Uterus (tissue), 4 donors: ENCODE data around the gene TARDBP. TPM values are rescaled to one million over a fixed set of nuclear protein-coding genes. Genes with fewer than 3 reads are reported as not detected.

ENCODE experiments used
- DNase-seq, 2 donors: peaks; one replicate each; pipeline ENCODE4 v3.0.0-alpha.2; 2019 to 2020
- H3K27ac ChIP-seq, 2 donors: fragments of 200-600 bp; sonication (generic); 1 replicate in 1 of 2; 2 replicates in 1 of 2; pipeline ENCODE4 v1.5.1; 2016 to 2018
- H3K27me3 ChIP-seq, 2 donors: fragments of 200-600 bp; sonication (generic); one replicate each; pipeline ENCODE4 v1.5.1; 2018 to 2019; ENCODE audit warnings: control low read depth in 1 of 2
- H3K36me3 ChIP-seq, 2 donors: fragments of 200-600 bp; sonication (generic); one replicate each; pipeline ENCODE4 v1.5.1; 2019; ENCODE audit warnings: control low read depth in 1 of 2
- H3K4me1 ChIP-seq, 2 donors: fragments of 200-600 bp; sonication (generic); one replicate each; pipeline ENCODE4 v1.5.1; 2018 to 2019; ENCODE audit warnings: control low read depth in 1 of 2
- H3K4me3 ChIP-seq, 2 donors: fragments of 200-600 bp; sonication (generic); 1 replicate in 1 of 2; 2 replicates in 1 of 2; pipeline ENCODE4 v1.5.1; 2018 to 2019; ENCODE audit warnings: mild to moderate bottlenecking in 1 of 2
- H3K9me3 ChIP-seq, 2 donors: fragments of 200-600 bp; sonication (generic); one replicate each; pipeline ENCODE4 v1.5.1; 2019; ENCODE audit warnings: control low read depth in 1 of 2
- CTCF ChIP-seq, 4 experiments: fragments of 200-600 bp in 2 of 4; fragments of 450-650 bp in 2 of 4; sonication (generic) in 2 of 4; IDR thresholded peaks; one replicate each; pipeline ENCODE4 v1.5.1; 2016 to 2019; ENCODE audit warnings: antibody characterized with exemption in 4 of 4, mild to moderate bottlenecking in 2 of 4, moderate library complexity in 1 of 4
- POLR2A ChIP-seq, 2 donors: fragments of 450-650 bp; IDR thresholded peaks; one replicate each; pipeline ENCODE4 v1.6.1; 2016; ENCODE audit warnings: antibody characterized with exemption in 2 of 2, mild to moderate bottlenecking in 1 of 2, moderate library complexity in 1 of 2
- intact Hi-C: fragments of 100-400 bp; cut with DNase I; formaldehyde crosslinking; loops from one replicate; pipeline ENCODE4 v1.15.1; 2023; ENCODE audit warnings: low total_unique reads
- total RNA-seq, 4 donors: library from RNA; depleted of rRNA in 3 of 4; stranded (reverse); fragments of >200 nt in 3 of 4; gene quantifications; one replicate each; pipeline versions ENCODE4 v1.1.0 to v1.2.4, GENCODE V29; 2014 to 2023
- donor health status: DM: yes; HTN: yes; CAD: no.

The TARDBP gene
- total RNA-seq, 4 donors from 2014 or later = 176 to 617 (median 207) TPM

- no peaks in the 10 kb centered on the region for H3K27me3 ChIP-seq
- no peak overlapping the region for H3K27ac ChIP-seq
- H3K4me3 ChIP-seq = no peak overlapping the region
- TF ChIP-seq CTCF (IDR thresholded peaks at IDR 0.05) (no peak), POLR2A (IDR thresholded peaks at IDR 0.05) (no peak)
- no peak for DNase-seq
- intact Hi-C loops = no loop called here
- H3K36me3 ChIP-seq = no peaks in the 10 kb centered on the region
- H3K4me1 ChIP-seq = peaks cover 0 to 4% of the 10 kb centered on the region in 2 donors
- H3K9me3 ChIP-seq = no peaks in the 10 kb centered on the region
These were observed 7.5 kb downstream of the TARDBP start for GRCh38 chr1:11019971-11020370.

GRCh38 chr1:11023201-11023600, 10.7 kb downstream of the TARDBP start:
- TF ChIP-seq CTCF (IDR thresholded peaks at IDR 0.05) = no peak
- TF ChIP-seq POLR2A (IDR thresholded peaks at IDR 0.05) = no peak
- intact Hi-C loops = no loop called here
- H3K36me3 ChIP-seq = no peaks in the 10 kb centered on the region

GRCh38 chr1:11024154-11024873, 11.9 kb downstream of the TARDBP start:
- intact Hi-C loops = no loop called here
- Histone ChIP-seq H3K9me3 (no peaks in the 10 kb centered on the region), H3K27me3 (no peaks in the 10 kb centered on the region), H3K4me1 (no peaks in the 10 kb centered on the region), H3K4me3 (no peak overlapping the region), H3K27ac (no peak overlapping the region), H3K36me3 (no peaks in the 10 kb centered on the region)
- no peak for TF ChIP-seq POLR2A (IDR thresholded peaks at IDR 0.05)
- no peak for TF ChIP-seq CTCF (IDR thresholded peaks at IDR 0.05)
- DNase-seq = no peak

More at GRCh38 chr1:11023201-11023600, 10.7 kb downstream of the TARDBP start:
- Histone ChIP-seq H3K4me3 (no peak overlapping the region), H3K4me1 (no peaks in the 10 kb centered on the region), H3K27ac (no peak overlapping the region), H3K27me3 (no peaks in the 10 kb centered on the region), H3K9me3 (no peaks in the 10 kb centered on the region)
- DNase-seq = no peak

DNA sequence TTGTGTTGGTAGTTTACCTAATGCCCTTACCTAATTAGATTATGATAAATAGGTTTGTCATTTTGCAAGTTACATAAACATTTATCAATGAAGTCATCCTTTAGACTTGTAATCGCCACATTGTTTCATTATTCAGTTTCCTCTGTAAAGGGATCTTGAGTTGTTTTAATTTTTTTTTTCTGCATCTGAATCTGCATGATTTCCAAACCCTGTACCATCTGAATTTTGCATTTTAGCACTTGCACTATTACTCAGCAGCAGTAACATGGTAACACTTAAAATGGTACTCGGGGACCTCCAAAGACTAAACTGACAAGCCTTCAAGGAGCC, 12.4 kb downstream of the TARDBP start:
- no peaks in the 10 kb centered on the region for H3K4me1 ChIP-seq
- DNase-seq = no peak
- H3K4me3 ChIP-seq = no peak overlapping the region
- intact Hi-C loops = no loop called here
- no peaks in the 10 kb centered on the region for H3K9me3 ChIP-seq
- no peaks in the 10 kb centered on the region for H3K36me3 ChIP-seq
- no peak overlapping the region for H3K27ac ChIP-seq
- no peaks in the 10 kb centered on the region for H3K27me3 ChIP-seq
- TF ChIP-seq POLR2A (IDR thresholded peaks at IDR 0.05) (no peak), CTCF (IDR thresholded peaks at IDR 0.05) (no peak)

DNA sequence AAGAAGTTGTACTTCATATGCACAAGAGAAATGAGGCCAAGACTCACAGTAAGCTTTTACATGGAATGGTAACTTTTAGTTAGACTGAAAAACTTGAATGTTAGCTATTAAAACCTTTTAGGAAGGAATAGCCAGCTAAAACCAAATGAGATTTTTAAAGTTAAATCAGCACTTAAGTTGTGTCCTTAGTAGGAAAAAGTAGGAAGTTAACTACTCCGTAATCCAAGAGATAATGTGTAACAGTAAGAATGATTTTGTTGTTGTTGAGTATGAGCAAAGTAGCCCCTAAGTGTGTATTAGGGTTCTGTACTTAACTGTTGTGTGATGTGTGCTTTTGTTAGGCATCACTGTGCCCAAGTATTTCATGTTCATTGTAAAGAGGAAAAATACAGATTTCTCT, 13.2 kb downstream of the TARDBP start:
- intact Hi-C loops = no loop called here
- DNase-seq = no peak
- Histone ChIP-seq H3K27me3 (no peaks in the 10 kb centered on the region), H3K4me1 (no peaks in the 10 kb centered on the region), H3K27ac (no peak overlapping the region), H3K36me3 (no peaks in the 10 kb centered on the region), H3K9me3 (no peaks in the 10 kb centered on the region), H3K4me3 (no peak overlapping the region)
- no peak for TF ChIP-seq CTCF (IDR thresholded peaks at IDR 0.05)
- no peak for TF ChIP-seq POLR2A (IDR thresholded peaks at IDR 0.05)
